ENCODE measurements around the gene SPACA5. TPM values are rescaled to one million over a fixed set of nuclear protein-coding genes. Genes with fewer than 3 reads are reported as not detected.
"Not testable (repeated sequence)": the region's sequence is repeated elsewhere in the genome, so short reads cannot be mapped to it uniquely, and the experiment has no call there.

The SPACA5 gene
- not detected in 2 replicates for total RNA-seq (2022)
- Bru-seq, nascent RNA: not detected
- BruChase-seq, experiment 1, labeled RNA remaining after a 6-hour chase: not detected
- not detected for BruChase-seq, experiment 2, labeled RNA remaining after a 2-hour chase
- long read RNA-seq: 0 reads

GRCh38 chrX:48006688-48007087 is at the start of gene SPACA5:
SPACA5 (plus strand) TSS chrX:48006988; CDS start chrX:48007803, 815 bp downstream.
- CTCF ChIA-PET; intact Hi-C loops (cut with micrococcal nuclease; ENCODE audit: unreplicated experiment); H3K4me3 Mint-ChIP-seq (ENCODE audit: low read depth, unreplicated experiment); H3K4me1 Mint-ChIP-seq (ENCODE audit: low read depth, unreplicated experiment); BruUV-seq (replicated peaks); H3K27ac Mint-ChIP-seq (ENCODE audit: unreplicated experiment); DNase-seq; H3K9me3 Mint-ChIP-seq (ENCODE audit: low read depth, unreplicated experiment): not testable (repeated sequence)
- H3K27me3 Mint-ChIP-seq (ENCODE audit: unreplicated experiment): peaks cover 12% of the 10 kb centered on the region
- H3K36me3 Mint-ChIP-seq (ENCODE audit: insufficient read depth, unreplicated experiment): peaks cover 14% of the 10 kb centered on the region

GRCh38 chrX:47958206-47958605 is 48.6 kb upstream of the SPACA5 start:
- DNase-seq; CTCF ChIA-PET; H3K4me1 Mint-ChIP-seq (ENCODE audit: low read depth, unreplicated experiment); H3K36me3 Mint-ChIP-seq (ENCODE audit: insufficient read depth, unreplicated experiment); H3K4me3 Mint-ChIP-seq (ENCODE audit: low read depth, unreplicated experiment); BruUV-seq (replicated peaks); H3K27me3 Mint-ChIP-seq (ENCODE audit: unreplicated experiment); H3K27ac Mint-ChIP-seq (ENCODE audit: unreplicated experiment); intact Hi-C loops (cut with micrococcal nuclease; ENCODE audit: unreplicated experiment): not testable (repeated sequence)
- H3K9me3 Mint-ChIP-seq (ENCODE audit: low read depth, unreplicated experiment): peaks cover 12% of the 10 kb centered on the region

- intact Hi-C loops (cut with micrococcal nuclease; ENCODE audit: unreplicated experiment): no loop called here
- H3K4me1 Mint-ChIP-seq (ENCODE audit: low read depth, unreplicated experiment): no peaks in the 10 kb centered on the region
Measured at GRCh38 chrX:47958761-47959342, 47.9 kb upstream of the SPACA5 start.

GRCh38 chrX:47960406-47960805 is 46.4 kb upstream of the SPACA5 start:
- CTCF ChIA-PET: no interaction called here
- Mint-ChIP-seq H3K27me3 (ENCODE audit: unreplicated experiment) (no peaks in the 10 kb centered on the region), H3K4me3 (ENCODE audit: low read depth, unreplicated experiment) (no peak overlapping the region), H3K9me3 (ENCODE audit: low read depth, unreplicated experiment) (peaks cover 22% of the 10 kb centered on the region), H3K27ac (ENCODE audit: unreplicated experiment) (no peak overlapping the region), H3K4me1 (ENCODE audit: low read depth, unreplicated experiment) (no peaks in the 10 kb centered on the region), H3K36me3 (ENCODE audit: insufficient read depth, unreplicated experiment) (no peaks in the 10 kb centered on the region)
- no TSS peak for BruUV-seq (replicated peaks)
- intact Hi-C loops (cut with micrococcal nuclease; ENCODE audit: unreplicated experiment): no loop called here
- no peak for DNase-seq
- TF ChIP-seq CTCF (IDR thresholded peaks at IDR 0.05; ENCODE audit: unreplicated experiment): no peak

More at GRCh38 chrX:47958761-47959342, 47.9 kb upstream of the SPACA5 start:
- TF ChIP-seq CTCF (IDR thresholded peaks at IDR 0.05; ENCODE audit: unreplicated experiment): no peak
- no peak for DNase-seq
- peaks cover 12% of the 10 kb centered on the region for H3K9me3 Mint-ChIP-seq (ENCODE audit: low read depth, unreplicated experiment)
- no peak overlapping the region for H3K27ac Mint-ChIP-seq (ENCODE audit: unreplicated experiment)
- H3K27me3 Mint-ChIP-seq (ENCODE audit: unreplicated experiment): no peaks in the 10 kb centered on the region
- H3K4me3 Mint-ChIP-seq (ENCODE audit: low read depth, unreplicated experiment): no peak overlapping the region
- CTCF ChIA-PET: no interaction called here
- no peaks in the 10 kb centered on the region for H3K36me3 Mint-ChIP-seq (ENCODE audit: insufficient read depth, unreplicated experiment)
- no TSS peak for BruUV-seq (replicated peaks)

- H3K4me3 Mint-ChIP-seq (ENCODE audit: low read depth, unreplicated experiment); H3K36me3 Mint-ChIP-seq (ENCODE audit: insufficient read depth, unreplicated experiment); H3K27me3 Mint-ChIP-seq (ENCODE audit: unreplicated experiment); CTCF ChIA-PET; H3K4me1 Mint-ChIP-seq (ENCODE audit: low read depth, unreplicated experiment); BruUV-seq (replicated peaks); DNase-seq; intact Hi-C loops (cut with micrococcal nuclease; ENCODE audit: unreplicated experiment); H3K27ac Mint-ChIP-seq (ENCODE audit: unreplicated experiment): not testable (repeated sequence)
- H3K9me3 Mint-ChIP-seq (ENCODE audit: low read depth, unreplicated experiment): peaks cover 22% of the 10 kb centered on the region
Measured at GRCh38 chrX:47961830-47962229, 45.0 kb upstream of the SPACA5 start.

GRCh38 chrX:47965526-47965925 is 41.3 kb upstream of the SPACA5 start:
- H3K4me3 Mint-ChIP-seq (ENCODE audit: low read depth, unreplicated experiment); H3K4me1 Mint-ChIP-seq (ENCODE audit: low read depth, unreplicated experiment); H3K27ac Mint-ChIP-seq (ENCODE audit: unreplicated experiment); BruUV-seq (replicated peaks); intact Hi-C loops (cut with micrococcal nuclease; ENCODE audit: unreplicated experiment); H3K36me3 Mint-ChIP-seq (ENCODE audit: insufficient read depth, unreplicated experiment); DNase-seq; H3K27me3 Mint-ChIP-seq (ENCODE audit: unreplicated experiment): not testable (repeated sequence)
- peaks cover 20% of the 10 kb centered on the region for H3K9me3 Mint-ChIP-seq (ENCODE audit: low read depth, unreplicated experiment)
- CTCF ChIA-PET: interaction anchor here (0.8 kb wide), 1 partner anchor 130 kb away, joined by 10 read pairs; no protein-coding TSS in a partner anchor

All from Calu3 (cell line).